ENCODE results near the gene SLC35F3.

The SLC35F3 gene

GRCh38 chr1:234330843-234331215 is 426.4 kb downstream of the SLC35F3 start:
- DNase-seq, result no peak

DNA sequence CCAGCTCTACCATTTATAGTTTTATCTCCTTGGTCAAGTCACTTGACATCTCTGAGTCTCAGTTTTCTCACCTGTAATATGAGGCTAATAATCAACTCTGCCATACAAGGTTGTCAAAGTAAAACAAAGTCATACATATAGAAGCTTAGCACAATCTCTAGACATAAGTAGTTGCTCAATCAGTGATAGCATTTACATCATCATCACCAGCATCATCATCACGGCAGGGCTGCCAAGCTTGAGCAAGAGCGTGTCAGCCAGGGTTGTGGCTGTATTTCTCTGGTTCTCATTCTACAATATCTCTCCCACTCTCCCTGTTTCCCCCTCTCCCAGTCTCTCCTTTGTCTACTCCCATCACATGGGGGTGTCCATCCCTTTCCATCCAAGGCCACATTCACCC is 427.0 kb downstream of the SLC35F3 start:
- no peak for DNase-seq

DNA sequence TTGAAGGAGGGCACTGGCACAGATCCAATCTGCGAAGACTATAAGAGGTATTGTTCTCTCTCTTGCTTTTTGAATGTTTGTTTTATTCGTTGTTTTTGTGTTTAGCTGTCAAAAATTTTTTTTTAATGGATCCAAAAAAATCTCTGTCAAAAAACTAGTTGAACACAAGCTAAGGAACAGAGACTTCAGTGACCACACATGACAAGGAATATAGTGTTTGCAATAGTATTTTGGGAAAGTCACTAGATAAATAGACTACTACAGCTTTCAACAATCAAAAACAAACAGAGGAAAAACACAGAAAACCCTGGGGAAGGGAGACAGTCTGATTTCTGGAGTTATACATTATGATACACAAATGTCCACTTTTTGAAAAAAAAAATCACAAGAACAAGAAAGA is 431.9 kb downstream of the SLC35F3 start:
- no peak for DNase-seq

- no peak for DNase-seq
These were observed 432.8 kb downstream of the SLC35F3 start for GRCh38 chr1:234337233-234337632.

- no peak for DNase-seq
These were observed 436.1 kb downstream of the SLC35F3 start for GRCh38 chr1:234340528-234340927.

DNA sequence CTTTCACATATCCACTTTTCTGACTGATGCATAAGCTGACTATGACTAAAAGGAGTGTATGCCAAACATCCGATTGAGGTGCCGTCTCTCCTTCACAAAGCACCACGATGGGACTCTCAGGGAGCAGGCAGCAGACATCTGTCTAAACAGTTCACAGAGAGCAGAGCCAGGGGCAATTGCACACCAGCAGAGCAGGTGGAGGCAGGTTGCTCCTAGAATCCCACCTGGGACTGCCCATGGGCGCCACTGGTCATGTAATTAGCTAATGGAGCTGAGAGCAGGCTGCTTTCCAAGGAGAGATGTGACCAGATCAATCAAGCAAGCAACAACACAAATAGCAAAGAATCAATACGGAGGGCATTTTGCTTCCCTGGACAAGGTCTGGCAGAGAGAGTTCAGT is 438.3 kb downstream of the SLC35F3 start:
- DNase-seq, result no peak

DNA sequence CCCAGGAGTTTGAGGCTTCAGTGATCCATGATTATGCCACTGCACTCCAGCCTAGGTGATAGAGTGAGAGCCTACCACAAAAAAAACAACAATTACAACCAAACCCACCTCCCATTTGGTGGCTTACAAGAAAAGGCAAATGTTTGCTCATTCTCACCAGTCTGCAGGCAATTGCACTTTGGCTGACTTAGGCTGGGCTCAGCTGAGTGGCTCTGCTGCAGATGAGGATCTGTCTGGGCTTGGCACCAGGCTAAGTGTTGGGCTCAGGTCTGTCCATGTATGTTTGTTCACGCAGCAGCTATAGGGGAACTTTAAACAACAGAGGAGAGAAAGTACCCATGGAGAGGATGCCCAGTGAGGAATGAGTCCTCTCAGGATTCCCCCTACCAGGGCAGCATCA is 440.8 kb downstream of the SLC35F3 start:
- no peak for DNase-seq

GRCh38 chr1:234348964-234349363 is 444.5 kb downstream of the SLC35F3 start:
- DNase-seq, result no peak

GRCh38 chr1:234355782-234356510 is 451.5 kb downstream of the SLC35F3 start:
- DNase-seq, result no peak

- DNase-seq, result peak; percentile 66
These were observed 452.3 kb downstream of the SLC35F3 start for GRCh38 chr1:234356615-234357269.

GRCh38 chr1:234357831-234358230 is 453.4 kb downstream of the SLC35F3 start:
- no peak for DNase-seq

DNA sequence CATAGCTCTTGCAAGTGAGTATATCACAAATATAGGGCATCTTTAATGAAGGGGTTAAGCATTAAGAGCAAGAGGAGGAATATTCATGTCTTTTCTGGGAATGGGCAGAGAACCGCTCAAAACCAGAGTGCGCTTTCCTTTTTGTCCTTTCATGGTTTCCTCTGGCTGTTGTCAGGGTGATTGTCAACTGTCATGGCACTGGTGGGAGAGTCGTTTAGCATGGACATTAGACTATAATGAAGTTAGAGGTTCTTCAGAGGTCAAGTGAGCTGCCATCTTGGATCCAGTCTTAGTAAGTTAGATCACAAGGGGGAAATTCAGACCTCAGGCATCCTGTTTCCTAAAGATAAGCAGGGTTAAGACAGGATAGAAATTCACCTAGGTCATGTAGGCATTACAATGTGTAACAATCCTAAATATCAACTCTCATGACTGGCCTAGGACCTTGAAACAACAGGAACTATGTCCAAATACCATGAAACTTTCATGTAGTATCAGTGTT is 456.7 kb downstream of the SLC35F3 start:
- DNase-seq, result no peak

- no peak for DNase-seq
These were observed 458.1 kb downstream of the SLC35F3 start for GRCh38 chr1:234362558-234362957.

GRCh38 chr1:234368320-234369032 is 464.0 kb downstream of the SLC35F3 start:
- peak; percentile 38 for DNase-seq

DNA sequence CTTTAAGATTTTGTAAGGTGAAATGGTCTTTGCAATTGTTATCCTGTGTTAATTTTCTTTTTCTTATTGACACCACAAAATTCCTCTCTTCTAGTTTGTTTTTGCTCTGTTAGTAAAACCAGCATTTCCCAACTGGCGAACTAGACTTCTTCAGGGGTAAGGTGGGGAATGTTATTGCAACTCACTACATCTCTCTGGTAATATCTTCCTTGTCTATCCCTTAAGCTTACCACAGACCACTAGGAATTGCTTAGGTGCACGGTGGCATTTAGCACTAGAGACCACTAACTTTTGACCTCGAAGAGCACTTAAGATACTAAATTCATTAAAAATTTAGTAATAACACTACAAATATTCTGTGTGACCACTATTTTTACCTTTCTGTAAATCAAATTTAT is 464.6 kb downstream of the SLC35F3 start:
- DNase-seq, result no peak

- no peak for DNase-seq
These were observed 465.3 kb downstream of the SLC35F3 start for GRCh38 chr1:234369784-234370183.

GRCh38 chr1:234371414-234371813 is 466.9 kb downstream of the SLC35F3 start:
- no peak for DNase-seq

DNA sequence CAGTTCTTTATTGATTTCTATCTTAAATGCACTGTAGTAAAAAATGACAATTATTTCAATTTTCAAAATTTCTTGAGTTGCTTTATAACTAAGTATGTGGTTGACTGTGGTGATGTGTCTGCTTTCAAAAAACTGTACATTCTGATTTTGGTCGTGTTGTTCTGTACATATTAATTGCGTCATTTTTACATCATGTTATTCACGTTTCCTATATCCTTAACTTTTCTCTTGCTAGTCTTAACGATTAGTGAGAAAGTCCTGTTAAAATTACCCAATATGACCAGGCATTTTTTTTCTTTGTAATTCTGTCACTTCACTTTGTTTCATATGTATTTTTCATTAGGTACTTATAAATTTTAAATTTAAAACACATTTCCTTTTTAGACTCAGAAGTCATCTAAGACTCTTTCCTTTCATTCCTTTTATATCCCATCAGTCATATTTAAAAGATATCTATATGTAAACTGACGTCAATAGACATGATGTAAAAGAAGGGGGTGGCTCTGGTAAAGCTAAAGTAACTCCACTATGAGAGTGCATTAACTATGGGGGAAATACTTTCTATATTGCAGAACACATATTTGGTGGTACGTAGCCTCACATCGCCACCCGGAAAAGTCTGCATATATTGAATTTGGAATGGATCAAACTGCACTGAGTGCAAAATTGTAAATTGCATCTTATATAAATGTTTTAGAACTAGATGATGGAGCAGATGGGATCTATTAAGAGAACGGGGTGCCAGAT is 467.7 kb downstream of the SLC35F3 start:
- DNase-seq, result no peak

- peak; percentile 94 for DNase-seq
These were observed 468.8 kb downstream of the SLC35F3 start, which contains the start of gene COA6 for GRCh38 chr1:234373064-234373958. Gene COA6 (plus strand): TSS chr1:234373456. CDS start chr1:234373467, 11 bp downstream.

- no peak for DNase-seq
These were observed 469.4 kb downstream of the SLC35F3 start for GRCh38 chr1:234373959-234374254.

Measured in CD4-positive, alpha-beta T cell treated with Interleukin-10 for 1 hour (primary cell).